ENCODE measurements around the gene C5orf15.

DNA sequence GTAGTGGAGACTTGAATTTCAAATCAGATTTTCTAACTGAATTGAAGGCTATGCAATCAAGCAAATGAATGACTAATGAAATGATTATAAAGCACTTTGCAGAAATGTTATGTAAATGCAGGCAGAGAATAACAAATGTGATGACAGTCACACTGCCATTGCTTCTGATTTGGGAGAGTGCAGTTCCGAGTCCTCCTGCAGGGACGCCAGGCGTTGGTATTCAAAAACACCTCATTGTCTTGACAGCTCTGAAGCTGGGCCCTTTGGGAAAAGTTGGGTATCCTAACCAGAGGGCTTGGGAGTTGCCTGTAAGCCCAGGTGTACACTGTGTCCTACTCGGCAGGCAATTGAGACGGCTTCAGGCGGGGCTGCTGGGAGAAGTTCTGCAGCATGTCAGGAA lies 57.9 kb downstream of the C5orf15 start:
- TF ChIP-seq, protein P1, sequence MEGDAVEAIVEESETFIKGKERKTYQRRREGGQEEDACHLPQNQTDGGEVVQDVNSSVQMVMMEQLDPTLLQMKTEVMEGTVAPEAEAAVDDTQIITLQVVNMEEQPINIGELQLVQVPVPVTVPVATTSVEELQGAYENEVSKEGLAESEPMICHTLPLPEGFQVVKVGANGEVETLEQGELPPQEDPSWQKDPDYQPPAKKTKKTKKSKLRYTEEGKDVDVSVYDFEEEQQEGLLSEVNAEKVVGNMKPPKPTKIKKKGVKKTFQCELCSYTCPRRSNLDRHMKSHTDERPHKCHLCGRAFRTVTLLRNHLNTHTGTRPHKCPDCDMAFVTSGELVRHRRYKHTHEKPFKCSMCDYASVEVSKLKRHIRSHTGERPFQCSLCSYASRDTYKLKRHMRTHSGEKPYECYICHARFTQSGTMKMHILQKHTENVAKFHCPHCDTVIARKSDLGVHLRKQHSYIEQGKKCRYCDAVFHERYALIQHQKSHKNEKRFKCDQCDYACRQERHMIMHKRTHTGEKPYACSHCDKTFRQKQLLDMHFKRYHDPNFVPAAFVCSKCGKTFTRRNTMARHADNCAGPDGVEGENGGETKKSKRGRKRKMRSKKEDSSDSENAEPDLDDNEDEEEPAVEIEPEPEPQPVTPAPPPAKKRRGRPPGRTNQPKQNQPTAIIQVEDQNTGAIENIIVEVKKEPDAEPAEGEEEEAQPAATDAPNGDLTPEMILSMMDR (optimal IDR thresholded peaks at IDR 0.05 in 1 of 3, IDR thresholded peaks at IDR 0.05 in 1 of 3, conservative IDR thresholded peaks at IDR 0.05 in 1 of 3; ENCODE audit: extremely low read depth in 1 of 3, insufficient read depth in 2 of 3, low read length in 3 of 3), result no peak
- no peak for TF ChIP-seq EZH2 (IDR thresholded peaks at IDR 0.05; ENCODE audit: low read length)
